SK-N-SH treated with all-trans-retinoic acid at 6 μM for 48 hours (cell line): ENCODE results near the gene IL13RA2.

Source experiments
- CREB5 ChIP-seq: fragments of 250-450 bp; sonication (Bioruptor Pico); IDR thresholded peaks from 2 replicates; pipeline ENCODE4 v1.5.1; 2020; ENCODE audit warnings: low read depth, mild to moderate bottlenecking, moderate library complexity
- CSDC2 ChIP-seq: fragments of 250-450 bp; sonication (Bioruptor Pico); IDR thresholded peaks from 2 replicates; pipeline ENCODE4 v1.5.0; 2020; ENCODE audit warnings: mild to moderate bottlenecking, moderate library complexity
- CSRNP3 ChIP-seq: fragments of 250-450 bp; sonication (Bioruptor Pico); IDR thresholded peaks from 2 replicates; pipeline ENCODE4 v1.5.1; 2021; ENCODE audit warnings: mild to moderate bottlenecking, moderate library complexity
- OSR1 ChIP-seq: fragments of 250-450 bp; sonication (Bioruptor Pico); IDR thresholded peaks from 2 replicates; pipeline ENCODE4 v1.8.0; 2022; ENCODE audit warnings: moderate library complexity, mild to moderate bottlenecking, inconsistent platforms
- PATZ1 ChIP-seq: fragments of 250-450 bp; sonication (Bioruptor Pico); IDR thresholded peaks from 2 replicates; pipeline ENCODE4 v1.8.0; 2020; ENCODE audit warnings: mild to moderate bottlenecking, moderate library complexity, borderline replicate concordance
- POU6F1 ChIP-seq: fragments of 250-450 bp; sonication (Bioruptor Pico); IDR thresholded peaks from 2 replicates; pipeline ENCODE4 v1.8.0; 2021; ENCODE audit warnings: low read depth, mild to moderate bottlenecking, moderate library complexity, borderline replicate concordance
- PPARA ChIP-seq: fragments of 250-450 bp; sonication (Bioruptor Pico); IDR thresholded peaks from 2 replicates; pipeline ENCODE4 v1.5.0; 2020; ENCODE audit warnings: mild to moderate bottlenecking, borderline replicate concordance
- RARB ChIP-seq: fragments of 250-450 bp; sonication (Bioruptor Pico); IDR thresholded peaks from 2 replicates; pipeline ENCODE4 v1.8.0; 2021; ENCODE audit warnings: mild to moderate bottlenecking, moderate library complexity
- SNAI2 ChIP-seq: fragments of 250-450 bp; sonication (Bioruptor Pico); IDR thresholded peaks from 2 replicates; pipeline ENCODE4 v1.5.0; 2020; ENCODE audit warnings: mild to moderate bottlenecking, moderate library complexity
- TOX ChIP-seq: fragments of 250-450 bp; sonication (Bioruptor Pico); IDR thresholded peaks from 2 replicates; pipeline ENCODE4 v1.8.0; 2021; ENCODE audit warnings: mild to moderate bottlenecking, moderate library complexity, borderline replicate concordance
- TSHZ2 ChIP-seq: fragments of 250-450 bp; sonication (Bioruptor Pico); IDR thresholded peaks from 2 replicates; pipeline ENCODE4 v1.5.0; 2020; ENCODE audit warnings: mild to moderate bottlenecking, moderate library complexity
- ZFP3 ChIP-seq: fragments of 250-450 bp; sonication (Bioruptor Pico); IDR thresholded peaks from 2 replicates; pipeline ENCODE4 v1.5.0; 2020; ENCODE audit warnings: mild to moderate bottlenecking, moderate library complexity
- ZFP30 ChIP-seq: fragments of 450-650 bp; formaldehyde crosslinking; IDR thresholded peaks from 2 replicates; pipeline ENCODE4 v1.5.0; 2022; ENCODE audit warnings: mild to moderate bottlenecking, moderate library complexity
- ZNF8 ChIP-seq: fragments of 450-650 bp; formaldehyde crosslinking; IDR thresholded peaks from 2 replicates; pipeline ENCODE4 v1.5.0; 2020; ENCODE audit warnings: mild to moderate bottlenecking, moderate library complexity

GRCh38 chrX:114985967-114986592, 31.3 kb downstream of the IL13RA2 start:
- TF ChIP-seq TOX (CRISPR knock-in tag) (no peak), TSHZ2 (no peak), OSR1 (no peak), PATZ1 (no peak), CREB5 (CRISPR knock-in tag) (no peak), CSDC2 (CRISPR knock-in tag) (no peak), RARB (no peak), ZFP3 (CRISPR knock-in tag) (no peak), CSRNP3 (CRISPR knock-in tag) (no peak), POU6F1 (CRISPR knock-in tag) (no peak), ZNF8 (CRISPR knock-in tag) (no peak), SNAI2 (CRISPR knock-in tag) (no peak), ZFP30 (CRISPR knock-in tag) (no peak), PPARA (no peak)
